Measurements from ENCODE around the gene PDE2A.

Gene PDE2A

GRCh38 chr11:72588421-72589410 lies 85.5 kb downstream of the PDE2A start:
- no peak for DNase-seq (ENCODE audit: low read depth)

GRCh38 chr11:72587696-72588095 lies 86.5 kb downstream of the PDE2A start:
- DNase-seq (ENCODE audit: low read depth), result no peak

- no peak for DNase-seq (ENCODE audit: low read depth)
Measured at GRCh38 chr11:72586321-72587090, 87.7 kb downstream of the PDE2A start.

- DNase-seq (ENCODE audit: low read depth), result peak; percentile 59
Measured at GRCh38 chr11:72585762-72586311, 88.4 kb downstream of the PDE2A start.

GRCh38 chr11:72584939-72585597 lies 89.2 kb downstream of the PDE2A start:
- DNase-seq (ENCODE audit: low read depth), result no peak

GRCh38 chr11:72584293-72584938 lies 89.8 kb downstream of the PDE2A start:
- DNase-seq (ENCODE audit: low read depth), result peak; percentile 43

- no peak for DNase-seq (ENCODE audit: low read depth)
Measured at GRCh38 chr11:72583616-72584292, 90.5 kb downstream of the PDE2A start.

GRCh38 chr11:72583177-72583553 lies 91.1 kb downstream of the PDE2A start:
- DNase-seq (ENCODE audit: low read depth), result no peak

- no peak for DNase-seq (ENCODE audit: low read depth)
Measured at GRCh38 chr11:72582206-72583176, 91.7 kb downstream of the PDE2A start.

- no peak for DNase-seq (ENCODE audit: low read depth)
Measured at GRCh38 chr11:72581067-72581466, 93.2 kb downstream of the PDE2A start.

GRCh38 chr11:72580642-72580950 lies 93.6 kb downstream of the PDE2A start:
- DNase-seq (ENCODE audit: low read depth), result no peak

GRCh38 chr11:72579816-72580641 lies 94.2 kb downstream of the PDE2A start:
- DNase-seq (ENCODE audit: low read depth), result no peak

- no peak for DNase-seq (ENCODE audit: low read depth)
Measured at GRCh38 chr11:72578991-72579815, 95.0 kb downstream of the PDE2A start.

GRCh38 chr11:72578566-72578965 lies 95.7 kb downstream of the PDE2A start:
- DNase-seq (ENCODE audit: low read depth), result no peak

GRCh38 chr11:72578051-72578450 lies 96.2 kb downstream of the PDE2A start:
- DNase-seq (ENCODE audit: low read depth), result no peak

GRCh38 chr11:72577271-72577721 lies 96.9 kb downstream of the PDE2A start:
- no peak for DNase-seq (ENCODE audit: low read depth)

- no peak for DNase-seq (ENCODE audit: low read depth)
Measured at GRCh38 chr11:72576661-72577060, 97.6 kb downstream of the PDE2A start.

GRCh38 chr11:72576243-72576595 lies 98.0 kb downstream of the PDE2A start:
- DNase-seq (ENCODE audit: low read depth), result no peak
